Spleen (tissue), 11 donors: ENCODE data around the gene IRGQ. TPM values are rescaled to one million over a fixed set of nuclear protein-coding genes. Genes with fewer than 3 reads are reported as not detected.
"Not testable (repeated sequence)": the region's sequence is repeated elsewhere in the genome, so short reads cannot be mapped to it uniquely, and the experiment has no call there.

Experiments
- DNase-seq: peaks from one replicate; pipeline ENCODE4 v3.0.0-alpha.2; 2020
- H3K27ac ChIP-seq, 8 donors: fragments of 200-600 bp; sonication (generic) in 7 of 8; 1 replicate in 4 of 8; 2 replicates in 4 of 8; pipeline versions ENCODE4 v1.5.0 to v1.8.0; 2016 to 2021; ENCODE audit warnings: inconsistent platforms in 4 of 8, mild to moderate bottlenecking in 4 of 8, moderate library complexity in 1 of 8
- H3K27me3 ChIP-seq, 7 donors: fragments of 200-600 bp; sonication (generic) in 6 of 7; replicated peaks in 1 of 7; 1 replicate in 4 of 7; 2 replicates in 3 of 7; pipeline versions ENCODE4 v1.5.0 to v1.8.0; 2016 to 2021; ENCODE audit warnings: inconsistent platforms in 3 of 7, mild to moderate bottlenecking in 1 of 7
- H3K36me3 ChIP-seq, 6 donors: fragments of 200-600 bp; sonication (generic) in 5 of 6; 1 replicate in 4 of 6; 2 replicates in 2 of 6; pipeline versions ENCODE4 v1.5.0 to v1.8.0; 2016 to 2021; ENCODE audit warnings: inconsistent platforms in 2 of 6
- H3K4me1 ChIP-seq, 6 donors: fragments of 200-600 bp; sonication (generic) in 5 of 6; 1 replicate in 3 of 6; 2 replicates in 3 of 6; pipeline versions ENCODE4 v1.5.0 to v1.8.0; 2016 to 2021; ENCODE audit warnings: inconsistent platforms in 3 of 6
- H3K4me3 ChIP-seq, 8 donors: fragments of 200-600 bp; sonication (generic) in 7 of 8; 1 replicate in 4 of 8; 2 replicates in 4 of 8; pipeline versions ENCODE4 v1.5.0 to v1.8.0; 2016 to 2021; ENCODE audit warnings: inconsistent platforms in 4 of 8, mild to moderate bottlenecking in 4 of 8, moderate library complexity in 2 of 8
- H3K9me3 ChIP-seq, 8 donors: fragments of 200-600 bp; sonication (generic) in 7 of 8; 1 replicate in 4 of 8; 2 replicates in 4 of 8; pipeline versions ENCODE4 v1.5.0 to v1.8.0; 2016 to 2021; ENCODE audit warnings: inconsistent platforms in 4 of 8
- POLR2A ChIP-seq, 3 donors: fragments of 450-650 bp; IDR thresholded peaks; one replicate each; pipeline ENCODE4 v1.5.1; 2017; ENCODE audit warnings: antibody characterized with exemption in 3 of 3, mild to moderate bottlenecking in 1 of 3
- POLR2AphosphoS5 ChIP-seq, 3 donors: sonication (generic); formaldehyde crosslinking; IDR thresholded peaks; one replicate each; pipeline ENCODE4 v1.5.1; 2017; ENCODE audit warnings: antibody characterized with exemption in 3 of 3
- WGBS, 5 donors: extraction: QIAGEN DNeasy Blood & Tissue Kit in 3 of 5; methylation state at CpG; one replicate each; pipeline versions ENCODE4 v1.1.5 to v1.1.7; 2013 to 2018; 5-methylcytosine and 5-hydroxymethylcytosine counted together
- intact Hi-C: fragments of 100-400 bp; cut with DNase I; formaldehyde crosslinking; loops from one replicate; pipeline ENCODE4 v1.15.0; 2023; ENCODE audit warnings: low total_unique reads
- polyA plus RNA-seq, 3 donors: library from polyadenylated mRNA; stranded (reverse); fragments of 200-250 nt; gene quantifications; one replicate each; pipeline ENCODE4 v1.2.1, GENCODE V29; 2013
- total RNA-seq, 7 donors: library from RNA; depleted of rRNA in 3 of 7; stranded (reverse); fragments of >200 nt in 3 of 7; fragmentation: NEBNext Ultra II Directional in 4 of 7; extraction: Animal tissue kit (Norgen Biotek cat#: 25700) in 4 of 7; gene quantifications; one replicate each; pipeline versions ENCODE4 v1.1.0 to v1.2.1, GENCODE V29; 2016 to 2021
- TF ChIP-seq, protein P1 (sequence below), 11 experiments: fragments of 200-600 bp in 7 of 11; fragments of 450-650 bp in 4 of 11; sonication (generic) in 4 of 11; IDR thresholded peaks in 8 of 11; conservative IDR thresholded peaks in 3 of 11; 1 replicate in 7 of 11; 2 replicates in 4 of 11; pipeline versions ENCODE4 v1.4.0 to v1.8.0; 2016 to 2021; ENCODE audit warnings: antibody characterized with exemption in 11 of 11, inconsistent platforms in 4 of 11, mild to moderate bottlenecking in 1 of 11
- donor health status: healthy with polysubstance abuse.
- donor health status: DM: no; HTN: no; CAD: no; lungs with moderate emphysema.
- donor health status: DM: no; HTN: no; CAD: no.
- donor health status: Bipolar disorder and iron deficiency.
- donor health status: healthy.
- donor health status: DM: no; HTN: no; CAD: no.
- donor health status: DM: yes; HTN: yes; CAD: no.

The IRGQ gene
- total and polyA plus RNA-seq, 10 donors: 3.1 to 25.9 (median 17.6) TPM

DNA sequence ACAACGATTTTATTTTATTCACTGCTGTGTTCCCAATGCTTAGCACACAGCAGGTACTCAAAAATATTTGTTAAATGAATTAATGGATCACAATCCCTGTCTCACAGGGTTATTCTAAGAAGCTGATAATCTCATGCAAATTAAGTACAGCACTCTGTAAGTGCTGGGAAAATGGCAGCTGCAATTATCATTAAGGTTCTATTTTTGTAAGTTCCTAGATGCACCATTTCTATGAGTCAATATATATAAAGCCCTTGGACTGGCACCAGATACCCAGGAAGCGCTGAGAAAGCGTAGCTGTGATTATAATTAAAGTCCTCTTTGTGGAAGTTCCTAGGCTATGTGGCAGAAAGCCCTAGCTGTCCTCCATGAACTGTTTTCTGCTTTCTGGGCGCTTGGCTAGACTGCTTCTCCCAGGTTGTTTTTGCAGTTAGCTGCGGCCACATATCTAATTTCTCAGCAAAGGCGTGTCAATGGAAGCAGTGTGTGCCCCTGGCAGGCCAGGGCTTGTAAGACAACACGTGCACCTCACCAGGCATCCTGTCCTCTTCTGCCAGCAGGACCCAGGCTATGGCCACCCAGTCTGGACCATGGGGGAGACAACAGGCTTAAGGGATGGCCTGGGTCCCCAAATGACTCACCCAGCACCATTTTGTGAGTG is 10.8 kb upstream of the IRGQ start:
- Histone ChIP-seq H3K4me3 (no peak overlapping the region), H3K27ac (no peak overlapping the region), H3K9me3 (no peaks in the 10 kb centered on the region), H3K36me3 (peaks cover 0 to 59% (median 9%) of the 10 kb centered on the region in 6 donors), H3K4me1 (peaks cover 0 to 17% (median 0%) of the 10 kb centered on the region in 6 donors), H3K27me3 (no peaks in the 10 kb centered on the region)
- 92 to 97% (median 93%) methylated on average over 6 to 7 of the region's 7 CpGs for WGBS, 5 donors
- TF ChIP-seq POLR2AphosphoS5 (IDR thresholded peaks at IDR 0.05): peak in 1 of 3 donors; percentile 16
- TF ChIP-seq POLR2A (IDR thresholded peaks at IDR 0.05): no peak
- intact Hi-C loops: no loop called here
- DNase-seq: no peak

DNA sequence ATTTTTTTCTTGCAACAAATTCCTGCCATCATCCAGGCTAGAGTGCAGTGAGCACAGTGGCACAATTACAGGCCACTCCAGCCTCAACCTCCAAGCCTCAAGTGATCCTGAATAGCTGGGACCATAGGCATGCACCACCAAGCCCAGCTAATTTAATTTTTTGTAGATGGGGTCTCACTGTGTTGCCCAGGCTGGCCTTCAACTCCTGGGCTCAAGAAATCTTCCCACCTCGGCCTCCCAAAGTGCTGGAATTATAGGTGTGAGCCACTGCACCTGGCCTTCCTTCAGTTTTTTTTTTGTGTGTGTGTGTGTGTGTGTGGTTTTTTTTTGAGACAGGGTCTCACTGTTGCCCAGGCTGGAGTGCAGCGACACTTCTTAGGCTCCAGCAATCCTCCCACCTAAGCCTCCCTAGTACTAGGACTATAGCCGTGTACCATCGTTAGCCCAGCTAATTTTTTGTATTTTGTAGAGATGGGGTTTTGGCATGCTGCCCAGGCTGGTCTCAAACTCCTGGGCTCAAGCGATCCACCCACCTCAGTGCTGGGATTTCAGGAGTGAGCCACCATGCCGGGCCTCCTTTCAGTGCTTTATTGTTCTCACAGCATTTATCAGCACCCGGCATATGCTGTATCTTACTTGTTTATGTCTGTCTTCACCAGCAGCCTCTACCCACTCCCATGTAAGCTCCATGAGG is 10.1 kb upstream of the IRGQ start:
- intact Hi-C loops: no loop called here
- Histone ChIP-seq H3K4me3 (no peak overlapping the region), H3K36me3 (peaks cover 0 to 59% (median 4%) of the 10 kb centered on the region in 6 donors), H3K4me1 (peaks cover 0 to 17% (median 0%) of the 10 kb centered on the region in 6 donors), H3K9me3 (no peaks in the 10 kb centered on the region), H3K27me3 (no peaks in the 10 kb centered on the region), H3K27ac (no peak overlapping the region)
- TF ChIP-seq, protein P1, sequence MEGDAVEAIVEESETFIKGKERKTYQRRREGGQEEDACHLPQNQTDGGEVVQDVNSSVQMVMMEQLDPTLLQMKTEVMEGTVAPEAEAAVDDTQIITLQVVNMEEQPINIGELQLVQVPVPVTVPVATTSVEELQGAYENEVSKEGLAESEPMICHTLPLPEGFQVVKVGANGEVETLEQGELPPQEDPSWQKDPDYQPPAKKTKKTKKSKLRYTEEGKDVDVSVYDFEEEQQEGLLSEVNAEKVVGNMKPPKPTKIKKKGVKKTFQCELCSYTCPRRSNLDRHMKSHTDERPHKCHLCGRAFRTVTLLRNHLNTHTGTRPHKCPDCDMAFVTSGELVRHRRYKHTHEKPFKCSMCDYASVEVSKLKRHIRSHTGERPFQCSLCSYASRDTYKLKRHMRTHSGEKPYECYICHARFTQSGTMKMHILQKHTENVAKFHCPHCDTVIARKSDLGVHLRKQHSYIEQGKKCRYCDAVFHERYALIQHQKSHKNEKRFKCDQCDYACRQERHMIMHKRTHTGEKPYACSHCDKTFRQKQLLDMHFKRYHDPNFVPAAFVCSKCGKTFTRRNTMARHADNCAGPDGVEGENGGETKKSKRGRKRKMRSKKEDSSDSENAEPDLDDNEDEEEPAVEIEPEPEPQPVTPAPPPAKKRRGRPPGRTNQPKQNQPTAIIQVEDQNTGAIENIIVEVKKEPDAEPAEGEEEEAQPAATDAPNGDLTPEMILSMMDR (IDR thresholded peaks at IDR 0.05 in 8 of 11, conservative IDR thresholded peaks at IDR 0.05 in 3 of 11): no peak
- TF ChIP-seq POLR2A (IDR thresholded peaks at IDR 0.05) (no peak), POLR2AphosphoS5 (IDR thresholded peaks at IDR 0.05) (no peak)
- no peak for DNase-seq
- 75 to 91% (median 85%) methylated on average over 7 of the region's 7 CpGs for WGBS, 5 donors

DNA sequence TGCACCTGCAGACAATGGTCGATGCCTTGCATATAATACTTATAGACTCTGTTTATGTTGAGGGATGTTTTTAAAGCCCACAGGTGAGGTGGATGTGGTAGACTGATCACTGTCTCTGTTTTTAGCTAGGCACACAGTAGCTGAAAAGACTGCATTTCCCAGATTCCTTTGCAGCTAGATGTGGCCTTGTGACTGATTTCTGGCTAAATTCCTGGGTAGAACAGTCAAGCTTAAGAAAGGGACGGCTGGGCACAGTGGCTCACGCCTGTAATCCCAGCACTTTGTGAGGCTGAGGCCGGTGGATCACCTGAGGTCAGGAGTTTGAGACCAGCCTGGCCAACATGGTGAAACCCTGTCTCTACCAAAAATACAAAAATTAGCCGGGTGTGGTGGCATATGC is 4.4 kb upstream of the IRGQ start:
- Histone ChIP-seq H3K36me3 (peaks cover 0 to 53% (median 21%) of the 10 kb centered on the region in 6 donors), H3K4me1 (peaks cover 12 to 34% (median 25%) of the 10 kb centered on the region in 6 donors)
- H3K27me3 ChIP-seq, DNase-seq, intact Hi-C loops, H3K27ac ChIP-seq, H3K4me3 ChIP-seq, H3K9me3 ChIP-seq: not testable (repeated sequence)
- WGBS, 5 donors: 80 to 96% (median 89%) methylated on average over 5 of the region's 5 CpGs

DNA sequence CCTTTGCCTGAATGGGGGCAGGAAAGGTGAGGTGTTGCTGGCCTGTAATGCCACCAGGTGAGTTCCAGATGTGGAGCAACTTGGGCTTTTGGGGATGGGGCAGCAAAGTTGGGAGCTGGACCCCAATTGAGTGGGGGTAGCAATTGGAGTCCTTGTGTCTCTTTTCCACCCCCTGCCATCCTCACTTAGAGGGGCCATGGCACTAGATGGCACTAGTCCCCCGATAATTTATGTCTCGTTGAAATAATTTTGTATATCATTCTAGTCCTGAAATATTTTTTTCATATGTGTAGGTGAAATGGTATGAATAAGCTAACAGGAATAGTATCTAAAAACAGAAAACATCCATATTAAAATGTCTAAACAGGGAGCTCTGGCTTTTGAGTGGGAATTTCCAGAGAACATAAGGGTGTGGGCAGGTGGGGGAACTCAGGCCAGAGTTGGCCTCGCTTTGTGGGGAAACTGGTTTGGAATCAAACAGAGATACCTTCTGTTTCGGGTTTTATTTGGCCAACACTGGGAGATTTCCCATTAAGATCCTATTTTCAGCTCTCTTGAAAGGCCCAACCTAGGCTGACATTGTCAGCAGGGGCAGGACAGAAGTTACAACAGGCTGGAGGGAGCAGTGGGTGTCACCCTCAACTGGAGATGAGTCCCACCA is 3.8 kb upstream of the IRGQ start:
- Histone ChIP-seq H3K36me3 (peaks cover 0 to 53% (median 21%) of the 10 kb centered on the region in 6 donors), H3K4me1 (peaks cover 16 to 39% (median 29%) of the 10 kb centered on the region in 6 donors), H3K27ac (no peak overlapping the region), H3K4me3 (no peak overlapping the region), H3K9me3 (no peaks in the 10 kb centered on the region), H3K27me3 (no peaks in the 10 kb centered on the region)
- DNase-seq: no peak
- TF ChIP-seq POLR2A (IDR thresholded peaks at IDR 0.05) (no peak), POLR2AphosphoS5 (IDR thresholded peaks at IDR 0.05) (no peak)
- TF ChIP-seq, protein P1 (IDR thresholded peaks at IDR 0.05 in 8 of 11, conservative IDR thresholded peaks at IDR 0.05 in 3 of 11): no peak
- intact Hi-C loops: no loop called here
- 86 to 95% (median 90%) methylated on average over 4 of the region's 4 CpGs for WGBS, 5 donors
